PFSK-1 (cell line): ENCODE results near the gene PEAK1.

Experiments
- FOXP2 ChIP-seq: optimal IDR thresholded peaks from 2 replicates; pipeline ENCODE3; 2011; ENCODE audit warnings: borderline replicate concordance, control low read depth, inconsistent platforms; ENCODE audit not compliant: insufficient read depth; ENCODE audit errors: extremely low read length, extremely low read depth
- POLR2AphosphoS5 ChIP-seq: IDR thresholded peaks from 2 replicates; pipeline ENCODE4 v1.6.1; 2012; ENCODE audit warnings: low read depth, mild to moderate bottlenecking, control low read depth, low read length, moderate library complexity
- SIN3A ChIP-seq: IDR thresholded peaks from 2 replicates; pipeline ENCODE4 v1.6.1; 2012; ENCODE audit warnings: mild to moderate bottlenecking, low read length, moderate library complexity, borderline replicate concordance; ENCODE audit not compliant: insufficient read depth
- TAF1 ChIP-seq: IDR thresholded peaks from 2 replicates; pipeline ENCODE4 v1.6.1; 2012; ENCODE audit warnings: low read length, control low read depth, borderline replicate concordance; ENCODE audit not compliant: insufficient read depth
- TF ChIP-seq, protein P1 (sequence below), 2 experiments: IDR thresholded peaks; 2 replicates each; pipeline versions ENCODE4 v1.6.1 to v1.8.0; 2011 to 2012; ENCODE audit warnings: low read depth in 2 of 2, low read length in 2 of 2, control low read depth in 1 of 2, inconsistent platforms in 1 of 2, mild to moderate bottlenecking in 1 of 2, moderate library complexity in 1 of 2; ENCODE audit not compliant: insufficient read depth in 1 of 2

Gene PEAK1

DNA sequence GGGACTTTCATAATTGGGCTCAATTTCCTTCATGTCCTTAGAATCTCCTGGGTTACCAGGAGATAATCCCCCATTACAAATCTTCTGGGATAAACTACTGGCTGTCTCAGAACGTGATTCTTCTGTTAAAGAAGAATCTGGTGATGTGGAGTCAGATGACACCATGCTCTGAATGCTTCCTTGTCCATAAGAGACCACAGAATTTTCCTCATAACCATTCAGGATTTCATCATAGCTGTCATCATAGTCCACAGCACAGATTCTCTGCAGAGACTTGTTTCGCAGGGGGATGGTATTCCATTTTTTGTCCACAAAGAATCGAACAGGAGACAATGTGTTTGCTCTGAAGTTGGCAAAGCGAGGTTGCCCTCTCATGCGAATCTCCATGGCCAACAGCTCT is 239.1 kb downstream of the PEAK1 start:
- no peak for TF ChIP-seq TAF1
- TF ChIP-seq POLR2AphosphoS5 = no peak
- TF ChIP-seq SIN3A = no peak
- TF ChIP-seq, protein P1, sequence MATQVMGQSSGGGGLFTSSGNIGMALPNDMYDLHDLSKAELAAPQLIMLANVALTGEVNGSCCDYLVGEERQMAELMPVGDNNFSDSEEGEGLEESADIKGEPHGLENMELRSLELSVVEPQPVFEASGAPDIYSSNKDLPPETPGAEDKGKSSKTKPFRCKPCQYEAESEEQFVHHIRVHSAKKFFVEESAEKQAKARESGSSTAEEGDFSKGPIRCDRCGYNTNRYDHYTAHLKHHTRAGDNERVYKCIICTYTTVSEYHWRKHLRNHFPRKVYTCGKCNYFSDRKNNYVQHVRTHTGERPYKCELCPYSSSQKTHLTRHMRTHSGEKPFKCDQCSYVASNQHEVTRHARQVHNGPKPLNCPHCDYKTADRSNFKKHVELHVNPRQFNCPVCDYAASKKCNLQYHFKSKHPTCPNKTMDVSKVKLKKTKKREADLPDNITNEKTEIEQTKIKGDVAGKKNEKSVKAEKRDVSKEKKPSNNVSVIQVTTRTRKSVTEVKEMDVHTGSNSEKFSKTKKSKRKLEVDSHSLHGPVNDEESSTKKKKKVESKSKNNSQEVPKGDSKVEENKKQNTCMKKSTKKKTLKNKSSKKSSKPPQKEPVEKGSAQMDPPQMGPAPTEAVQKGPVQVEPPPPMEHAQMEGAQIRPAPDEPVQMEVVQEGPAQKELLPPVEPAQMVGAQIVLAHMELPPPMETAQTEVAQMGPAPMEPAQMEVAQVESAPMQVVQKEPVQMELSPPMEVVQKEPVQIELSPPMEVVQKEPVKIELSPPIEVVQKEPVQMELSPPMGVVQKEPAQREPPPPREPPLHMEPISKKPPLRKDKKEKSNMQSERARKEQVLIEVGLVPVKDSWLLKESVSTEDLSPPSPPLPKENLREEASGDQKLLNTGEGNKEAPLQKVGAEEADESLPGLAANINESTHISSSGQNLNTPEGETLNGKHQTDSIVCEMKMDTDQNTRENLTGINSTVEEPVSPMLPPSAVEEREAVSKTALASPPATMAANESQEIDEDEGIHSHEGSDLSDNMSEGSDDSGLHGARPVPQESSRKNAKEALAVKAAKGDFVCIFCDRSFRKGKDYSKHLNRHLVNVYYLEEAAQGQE (IDR thresholded peaks at IDR 0.05; ENCODE audit: insufficient read depth in 1 of 2, low read depth in 2 of 2, low read length in 2 of 2) = no peak

GRCh38 chr15:77180270-77180669 is 239.6 kb downstream of the PEAK1 start:
- TF ChIP-seq SIN3A = no peak
- TF ChIP-seq, protein P1 (IDR thresholded peaks at IDR 0.05; ENCODE audit: insufficient read depth in 1 of 2, low read depth in 2 of 2, low read length in 2 of 2) = no peak

- TF ChIP-seq TAF1 = no peak
- no peak for TF ChIP-seq SIN3A
- TF ChIP-seq FOXP2 = no peak
- TF ChIP-seq, protein P1 (IDR thresholded peaks at IDR 0.05; ENCODE audit: insufficient read depth in 1 of 2, low read depth in 2 of 2, low read length in 2 of 2) = no peak
- no peak for TF ChIP-seq POLR2AphosphoS5
Measured at GRCh38 chr15:77179541-77179998, 240.3 kb downstream of the PEAK1 start.

GRCh38 chr15:77178411-77178810 is 241.5 kb downstream of the PEAK1 start:
- no peak for TF ChIP-seq TAF1
- TF ChIP-seq POLR2AphosphoS5 = no peak
- TF ChIP-seq FOXP2 = no peak
- TF ChIP-seq SIN3A = no peak
- TF ChIP-seq, protein P1 (IDR thresholded peaks at IDR 0.05; ENCODE audit: insufficient read depth in 1 of 2, low read depth in 2 of 2, low read length in 2 of 2) = no peak

DNA sequence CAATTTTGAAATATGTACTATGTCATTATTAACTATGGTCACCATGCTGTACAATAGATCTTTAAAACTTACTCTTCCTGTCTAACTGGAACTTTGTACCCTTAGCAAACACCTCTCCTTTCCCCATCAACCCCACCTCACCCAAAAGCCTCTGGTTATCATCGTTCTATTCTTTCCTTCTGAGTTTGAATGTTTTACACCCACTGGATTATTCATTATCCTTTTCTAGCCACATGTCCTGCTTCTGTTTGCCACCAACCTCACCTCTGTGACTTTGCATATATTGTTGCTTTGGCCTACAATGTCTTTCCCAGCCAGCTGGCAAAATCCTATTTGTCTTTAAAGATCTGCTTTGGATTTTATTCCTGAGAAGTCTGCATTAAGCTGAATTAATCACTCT is 246.4 kb downstream of the PEAK1 start:
- TF ChIP-seq SIN3A (no peak), FOXP2 (no peak), TAF1 (no peak), POLR2AphosphoS5 (no peak)
- TF ChIP-seq, protein P1 (IDR thresholded peaks at IDR 0.05; ENCODE audit: insufficient read depth in 1 of 2, low read depth in 2 of 2, low read length in 2 of 2) = no peak
